HG03039 (cell line): ENCODE results near the gene CRYL1.
"Not testable (repeated sequence)": the region's sequence is repeated elsewhere in the genome, so short reads cannot be mapped to it uniquely, and the experiment has no call there.

Experiments
- ATAC-seq: cut with Tn5 transposase; IDR thresholded peaks from one replicate; pipeline ENCODE4 v1.9.1; 2021; ENCODE audit warnings: mild to moderate bottlenecking, moderate library complexity; ENCODE audit not compliant: unreplicated experiment

Gene CRYL1

DNA sequence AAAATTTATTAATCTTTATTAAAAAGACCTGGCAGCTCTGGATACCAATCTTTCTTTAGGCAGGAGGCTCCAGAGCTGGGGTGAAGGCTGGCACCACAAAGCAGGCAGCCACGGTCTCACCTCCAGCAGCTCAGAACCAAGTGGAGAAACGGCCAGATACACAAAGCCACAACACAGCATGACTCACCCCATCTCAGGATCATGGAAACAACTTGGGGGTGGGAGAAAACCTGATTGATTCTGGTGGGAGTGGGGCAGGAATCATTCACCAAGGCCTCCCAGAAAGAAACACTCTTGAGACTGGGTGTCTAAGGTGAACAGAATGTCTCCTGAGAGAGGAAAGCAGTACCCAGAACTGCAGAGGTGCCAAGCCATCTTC, 64.2 kb downstream of the CRYL1 start:
- no peak for ATAC-seq

- ATAC-seq: no peak
These were observed 64.9 kb downstream of the CRYL1 start for GRCh38 chr13:20460761-20461160.

DNA sequence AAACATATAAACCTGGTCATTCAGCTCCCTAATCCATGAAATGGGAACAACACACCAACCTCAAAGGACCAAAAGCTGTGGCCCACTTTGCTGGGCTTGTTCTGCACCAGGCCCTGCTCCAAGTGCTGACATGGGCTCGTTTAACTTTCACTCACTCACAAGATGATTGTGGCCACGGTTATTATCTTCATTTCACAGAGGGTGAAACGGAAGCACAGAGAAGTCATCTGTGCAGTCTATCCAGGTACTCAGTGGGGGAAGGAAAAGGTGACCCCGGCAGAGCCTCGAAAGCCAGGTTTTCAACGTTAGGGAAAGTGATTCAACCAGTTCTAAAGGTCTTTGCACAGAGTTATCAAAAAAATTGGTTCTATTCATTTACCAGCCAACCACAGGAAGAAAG, 68.0 kb downstream of the CRYL1 start:
- no peak for ATAC-seq

DNA sequence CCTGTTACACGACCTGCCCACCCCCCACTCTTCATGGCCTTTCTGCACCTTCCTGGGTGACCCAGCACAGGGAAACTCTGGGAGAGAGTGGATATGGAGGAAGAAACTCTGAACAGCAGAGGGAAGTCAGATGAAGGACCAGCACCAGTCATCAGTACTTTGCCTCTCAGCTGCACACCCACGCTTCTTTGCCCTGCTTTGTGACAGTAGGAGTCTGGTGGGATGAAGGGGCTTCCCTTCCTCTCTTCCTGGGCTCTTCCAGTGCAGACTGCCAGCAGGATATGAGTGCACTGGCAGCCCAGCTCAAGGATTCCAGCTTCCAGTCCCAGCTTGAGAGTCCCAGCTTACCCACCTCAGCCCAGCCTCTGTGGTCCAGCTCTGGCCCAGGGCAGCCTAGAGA, 68.9 kb downstream of the CRYL1 start:
- no peak for ATAC-seq

- ATAC-seq: no peak
These were observed 74.3 kb downstream of the CRYL1 start for GRCh38 chr13:20451397-20451796.

DNA sequence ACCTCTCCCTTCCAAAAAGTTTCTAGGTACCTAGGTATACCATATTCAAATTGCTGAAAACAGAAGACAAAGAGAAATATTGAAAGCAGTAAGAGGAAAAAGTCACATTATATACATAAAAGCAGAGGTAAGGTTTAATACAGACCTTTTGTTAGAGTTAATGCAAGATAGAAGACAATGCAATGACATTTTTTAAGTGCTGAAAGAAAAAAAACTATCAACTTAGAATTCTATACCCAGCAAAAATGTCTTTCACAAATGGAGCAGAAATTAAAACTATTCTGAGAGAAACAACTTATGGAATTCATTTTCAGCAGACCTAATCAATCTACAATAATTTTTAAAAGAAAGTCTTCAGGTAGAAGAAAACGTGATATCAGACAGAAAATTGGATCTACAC, 77.2 kb downstream of the CRYL1 start:
- no peak for ATAC-seq

GRCh38 chr13:20446900-20447299, 78.8 kb downstream of the CRYL1 start:
- no peak for ATAC-seq

- no peak for ATAC-seq
These were observed 79.3 kb downstream of the CRYL1 start for GRCh38 chr13:20446405-20446804.

DNA sequence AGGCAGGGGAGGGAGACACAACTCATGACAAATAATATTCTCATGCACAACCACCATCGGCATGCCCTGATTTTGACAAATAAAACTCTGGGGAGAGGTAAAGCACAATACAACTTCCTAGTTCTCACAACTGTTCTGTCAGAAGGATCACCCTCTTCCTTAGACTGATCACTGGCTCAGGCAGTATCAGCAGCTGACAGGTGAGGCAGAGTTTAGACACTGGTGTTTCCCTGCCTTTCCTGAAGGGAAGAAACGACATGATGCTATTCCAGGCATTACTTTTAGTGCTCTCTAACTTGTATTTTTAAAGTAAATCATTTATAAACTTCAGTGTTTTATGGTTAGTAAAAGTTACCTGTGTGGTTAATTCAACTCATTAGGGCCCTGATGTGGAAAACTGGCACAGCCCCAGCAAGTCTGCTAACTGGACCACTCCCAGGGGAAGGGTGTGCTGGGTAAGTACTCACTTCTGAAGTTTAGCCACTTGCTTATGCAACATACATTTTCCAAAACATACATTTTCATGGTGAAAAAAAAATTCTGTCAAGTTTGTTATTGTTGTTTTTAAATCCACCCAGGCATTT, 82.8 kb downstream of the CRYL1 start:
- no peak for ATAC-seq

DNA sequence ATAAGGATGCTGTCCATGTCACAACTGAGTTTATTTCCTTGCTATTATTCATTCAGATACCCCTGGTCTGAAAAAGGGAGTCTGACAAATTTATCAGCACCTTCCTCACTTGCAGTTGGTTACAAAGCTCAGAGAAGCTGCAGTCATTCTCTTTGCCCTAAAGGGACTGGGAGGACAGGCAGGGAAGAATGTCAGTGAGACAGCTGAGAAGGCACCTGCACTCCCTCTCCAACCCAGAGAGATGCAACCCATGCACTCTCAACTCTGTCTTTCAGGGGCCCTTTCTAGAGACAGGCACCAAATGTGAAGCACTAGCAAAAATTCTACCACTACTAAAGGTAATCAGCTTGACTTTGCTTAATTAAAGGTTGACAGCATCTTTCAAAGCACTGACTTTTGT, 83.3 kb downstream of the CRYL1 start:
- no peak for ATAC-seq

DNA sequence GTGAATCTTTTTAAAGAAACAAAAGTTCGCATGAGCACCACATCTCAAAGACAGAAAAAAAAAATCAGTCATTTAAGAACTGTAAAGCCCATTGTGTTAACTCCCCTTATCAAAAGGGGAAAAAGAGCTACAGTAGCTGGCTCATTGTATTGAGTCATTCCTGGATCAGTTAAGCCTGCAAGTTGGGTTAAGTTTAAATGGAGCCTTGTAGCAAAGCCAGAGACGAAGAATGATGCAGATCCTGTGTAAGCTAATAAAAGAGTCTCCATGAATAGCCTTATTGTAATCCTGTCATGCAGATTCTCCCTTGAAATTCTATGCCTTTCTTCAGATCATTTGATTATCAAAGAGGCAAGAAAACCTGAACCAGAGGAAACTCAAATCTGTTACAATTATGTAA, 83.8 kb downstream of the CRYL1 start:
- ATAC-seq: no peak

GRCh38 chr13:20441056-20441455, 84.6 kb downstream of the CRYL1 start:
- no peak for ATAC-seq

- ATAC-seq: no peak
These were observed 86.4 kb downstream of the CRYL1 start for GRCh38 chr13:20439261-20439660.

DNA sequence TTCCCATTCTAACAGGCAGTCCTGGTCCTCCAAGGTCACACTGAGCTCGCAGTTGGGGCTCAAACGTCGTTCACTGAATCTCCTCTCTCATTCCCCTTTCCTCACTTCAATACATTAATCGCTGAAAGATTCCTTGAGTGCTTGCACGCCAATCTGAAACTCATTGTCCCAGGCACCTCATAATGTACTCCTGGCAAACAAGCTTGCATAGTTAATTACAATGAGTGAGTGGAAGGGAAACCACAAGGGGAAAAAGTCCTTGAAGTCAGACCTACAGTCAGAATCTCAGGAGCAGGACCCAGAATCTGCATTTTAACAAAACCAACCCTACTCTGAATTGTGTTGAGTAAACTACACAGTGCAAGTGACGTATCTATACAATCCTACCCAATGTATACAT, 86.9 kb downstream of the CRYL1 start:
- no peak for ATAC-seq

DNA sequence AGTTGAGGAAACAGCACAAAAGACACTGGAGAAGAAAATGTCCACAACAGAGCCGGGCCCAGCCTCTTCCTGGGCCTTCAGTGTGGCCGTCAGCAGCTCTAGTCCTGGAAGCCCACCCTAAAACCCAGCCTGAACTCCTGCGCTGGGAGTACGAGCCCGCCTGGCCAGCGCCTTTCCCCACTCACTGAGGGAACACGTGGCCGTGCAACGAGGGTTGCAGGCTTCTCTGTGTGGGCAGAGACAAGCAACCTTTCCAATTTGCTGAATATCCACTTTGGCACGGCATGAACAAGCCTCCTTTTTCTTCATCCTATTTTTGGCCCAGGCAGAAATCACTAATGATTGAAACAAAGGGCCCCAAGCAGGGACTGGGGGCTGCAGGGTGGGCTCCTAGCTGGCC, 89.2 kb downstream of the CRYL1 start:
- ATAC-seq: no peak

DNA sequence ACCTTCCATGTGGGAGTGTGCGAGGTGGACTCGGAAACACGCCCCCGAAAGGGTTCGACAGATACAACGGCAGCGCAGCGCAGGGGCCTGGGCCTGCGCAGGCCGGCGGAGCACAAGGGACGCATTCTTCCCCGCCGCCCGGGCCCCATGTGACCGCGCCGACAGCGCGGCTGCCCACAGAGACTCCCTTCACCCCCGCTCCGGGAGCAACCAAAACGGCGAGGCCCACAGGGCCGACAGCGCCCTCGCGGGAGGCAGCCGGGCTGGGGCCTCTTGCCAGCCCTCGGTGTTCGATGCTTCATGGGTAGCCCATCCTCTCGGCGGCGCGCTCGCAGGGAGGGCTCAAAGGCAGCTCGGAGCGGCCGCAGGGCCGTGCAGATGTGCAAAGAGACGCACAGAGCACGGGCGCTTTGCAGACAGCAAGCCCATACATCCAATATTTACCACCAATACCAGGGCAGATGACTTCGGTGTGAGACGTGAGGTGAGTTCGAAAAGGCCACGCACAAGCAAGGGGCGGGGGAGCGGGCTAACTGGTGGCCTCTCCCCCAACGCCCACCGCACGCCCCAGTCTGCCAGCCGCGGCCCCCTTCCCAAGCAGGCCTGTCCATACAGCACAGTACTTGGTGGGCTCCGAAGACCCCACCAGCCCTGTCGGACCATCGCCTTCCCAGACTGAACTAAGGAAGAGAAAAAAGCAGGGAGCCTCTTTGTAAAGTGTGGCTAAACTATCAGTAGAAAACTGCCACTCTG, 89.9 kb downstream of the CRYL1 start:
- ATAC-seq: no peak

- not testable (repeated sequence) for ATAC-seq
These were observed 91.4 kb downstream of the CRYL1 start for GRCh38 chr13:20434210-20434609.

- ATAC-seq: no peak
These were observed 93.8 kb downstream of the CRYL1 start for GRCh38 chr13:20431687-20432384.

- ATAC-seq: no peak
These were observed 94.6 kb downstream of the CRYL1 start for GRCh38 chr13:20431080-20431479.

DNA sequence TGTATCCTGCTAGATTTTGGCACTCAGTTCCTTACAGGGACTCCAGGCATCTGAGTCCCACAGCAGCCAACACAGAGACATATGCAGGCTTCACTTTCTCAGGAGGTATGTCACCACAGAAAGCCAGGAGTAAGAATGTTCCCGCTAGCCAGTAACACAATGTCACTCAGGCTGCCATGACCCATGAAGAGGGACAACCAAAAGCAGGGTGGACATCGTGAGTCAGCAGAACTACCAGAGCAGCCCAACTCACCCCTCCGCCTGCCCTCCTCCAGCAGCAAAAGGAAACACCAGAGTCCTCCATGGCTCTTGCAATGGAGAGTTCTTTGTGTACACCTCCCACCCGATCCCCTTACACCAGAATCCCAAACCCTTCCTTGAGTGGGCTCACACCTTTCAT, 95.4 kb downstream of the CRYL1 start:
- ATAC-seq: no peak

DNA sequence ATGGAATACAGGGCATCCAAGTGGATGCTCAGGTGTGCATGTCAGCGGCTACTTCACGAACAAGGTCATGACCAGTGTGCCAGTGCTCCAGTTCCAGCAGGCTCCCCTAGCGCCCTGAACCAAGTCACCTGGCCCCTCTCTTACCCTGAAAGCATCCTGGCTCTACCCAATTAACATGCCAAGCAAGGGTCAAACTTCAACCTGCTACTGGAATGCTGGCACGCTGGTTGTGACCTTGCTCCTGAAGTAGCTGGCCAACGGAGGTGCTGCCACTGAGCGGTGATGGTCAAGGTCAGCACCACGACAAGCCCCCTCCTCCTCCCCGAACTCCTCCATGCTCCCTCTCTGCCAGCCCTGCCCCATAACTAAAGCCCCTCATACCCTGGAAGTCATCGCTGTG, 96.0 kb downstream of the CRYL1 start:
- ATAC-seq: no peak
